ENCODE data around the gene LRFN3.

DNA sequence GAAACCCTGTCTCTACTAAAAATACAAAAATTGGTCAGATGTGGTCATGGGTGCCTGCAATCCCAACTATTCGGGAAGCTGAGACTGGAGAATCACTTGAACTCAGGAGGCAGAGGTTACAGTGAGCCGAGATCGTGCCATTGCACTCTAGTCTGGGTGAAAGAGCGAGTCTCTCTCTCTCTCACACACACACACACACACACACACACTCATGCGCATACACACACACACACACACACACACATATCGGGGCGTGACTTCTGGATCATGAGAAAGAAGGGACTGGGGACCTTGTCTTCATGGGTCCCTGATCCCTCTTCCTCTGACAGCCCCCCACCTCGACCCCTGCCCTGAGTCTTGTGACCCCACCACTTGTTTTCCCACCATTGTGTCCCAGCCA, 47.0 kb downstream of the LRFN3 start:
- TF ChIP-seq FOXA1 (IDR thresholded peaks at IDR 0.05): no peak
- no peak for TF ChIP-seq SUZ12 (IDR thresholded peaks at IDR 0.05)
- TF ChIP-seq L3MBTL2 (conservative IDR thresholded peaks at IDR 0.05): no peak
- TF ChIP-seq ELF4 (IDR thresholded peaks at IDR 0.05): no peak
- TF ChIP-seq SP1 (IDR thresholded peaks at IDR 0.05): no peak
- TF ChIP-seq, protein P1, sequence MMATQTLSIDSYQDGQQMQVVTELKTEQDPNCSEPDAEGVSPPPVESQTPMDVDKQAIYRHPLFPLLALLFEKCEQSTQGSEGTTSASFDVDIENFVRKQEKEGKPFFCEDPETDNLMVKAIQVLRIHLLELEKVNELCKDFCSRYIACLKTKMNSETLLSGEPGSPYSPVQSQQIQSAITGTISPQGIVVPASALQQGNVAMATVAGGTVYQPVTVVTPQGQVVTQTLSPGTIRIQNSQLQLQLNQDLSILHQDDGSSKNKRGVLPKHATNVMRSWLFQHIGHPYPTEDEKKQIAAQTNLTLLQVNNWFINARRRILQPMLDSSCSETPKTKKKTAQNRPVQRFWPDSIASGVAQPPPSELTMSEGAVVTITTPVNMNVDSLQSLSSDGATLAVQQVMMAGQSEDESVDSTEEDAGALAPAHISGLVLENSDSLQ (IDR thresholded peaks at IDR 0.05): no peak
